Measurements from ENCODE around the gene DPH5.
"Not testable (repeated sequence)": the region's sequence is repeated elsewhere in the genome, so short reads cannot be mapped to it uniquely, and the experiment has no call there.

DNA sequence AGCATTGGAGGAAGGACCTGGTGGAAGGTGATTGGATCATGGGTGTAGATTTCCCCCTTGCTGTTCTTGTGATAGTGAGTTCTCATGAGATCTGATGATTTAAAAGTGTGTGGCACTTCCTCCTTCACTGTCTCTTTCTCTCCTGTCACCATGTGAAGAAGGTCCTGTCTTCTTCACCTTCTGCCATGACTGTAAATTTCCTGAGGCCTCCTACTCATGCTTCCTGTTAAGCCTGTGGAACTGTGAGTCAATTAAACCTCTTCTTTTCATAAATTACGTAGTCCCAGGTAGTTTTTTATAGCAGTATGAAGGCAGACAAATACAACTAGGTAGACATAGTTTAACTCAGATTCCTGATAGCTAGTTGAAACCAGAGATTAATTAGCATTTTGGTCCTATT is 72.6 kb downstream of the DPH5 start:
- not testable (repeated sequence) for TF ChIP-seq POLR2AphosphoS5 (IDR thresholded peaks at IDR 0.05; ENCODE audit: low read depth, low read length); POLR2A (IDR thresholded peaks at IDR 0.05; ENCODE audit: low read depth, low read length); TAF1 (IDR thresholded peaks at IDR 0.05; ENCODE audit: borderline replicate concordance, low read depth, low read length)

Measured in GM12892 (cell line).